SK-MEL-5 (cell line): ENCODE results near the gene IL1RAPL2. TPM values are rescaled to one million over a fixed set of nuclear protein-coding genes. Genes with fewer than 3 reads are reported as not detected.

Source experiments
- DNase-seq: peaks from one replicate; pipeline ENCODE4 v3.0.0-alpha.2; 2016; ENCODE audit warnings: low read depth, low spot score
- in situ Hi-C: cut with HindIII; loops from 2 replicates; pipeline ENCODE4 v1.10.0; 2016; ENCODE audit warnings: low sequenced_read_pairs, high pct_unique_total_duplicates, low pct_unique_long_range_greater_than_20kb
- total RNA-seq: library from RNA; depleted of rRNA; stranded (reverse); fragments of >200 nt; shearing (Covaris generic); gene quantifications from 2 replicates; pipeline ENCODE4 v1.2.3, GENCODE V29; 2014

Gene IL1RAPL2
- total RNA-seq, 1 experiment from 2014 or later: not detected

GRCh38 chrX:105265093-105265492 is 699.1 kb downstream of the IL1RAPL2 start:
- in situ Hi-C loops: no loop called here

DNA sequence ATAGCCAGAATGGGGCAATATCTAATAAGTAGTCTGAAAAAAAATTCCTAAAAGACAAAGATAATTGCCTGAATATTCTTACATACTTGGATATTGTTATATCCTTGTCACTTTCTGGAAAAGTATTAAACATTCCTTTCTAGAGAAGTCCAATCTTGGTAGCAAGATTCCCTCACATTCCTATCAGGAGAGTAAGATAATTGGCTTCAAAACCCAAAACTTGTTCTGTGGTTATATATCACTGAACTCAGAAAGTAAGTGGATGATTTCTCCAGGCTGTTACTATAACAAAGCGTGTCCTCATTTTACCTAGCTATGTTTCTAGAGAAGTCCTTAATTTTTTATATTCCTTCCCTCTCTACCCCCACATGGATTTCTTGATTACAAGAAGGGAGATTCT is 700.5 kb downstream of the IL1RAPL2 start:
- no peak for DNase-seq
- in situ Hi-C loops: no loop called here

More at GRCh38 chrX:105265093-105265492, 699.1 kb downstream of the IL1RAPL2 start:
- no peak for DNase-seq

GRCh38 chrX:105267167-105267566 is 701.2 kb downstream of the IL1RAPL2 start:
- in situ Hi-C loops: no loop called here
- no peak for DNase-seq

GRCh38 chrX:105269386-105269785 is 703.4 kb downstream of the IL1RAPL2 start:
- no peak for DNase-seq
- in situ Hi-C loops: no loop called here

GRCh38 chrX:105273326-105273725 is 707.3 kb downstream of the IL1RAPL2 start:
- in situ Hi-C loops: no loop called here
- no peak for DNase-seq

DNA sequence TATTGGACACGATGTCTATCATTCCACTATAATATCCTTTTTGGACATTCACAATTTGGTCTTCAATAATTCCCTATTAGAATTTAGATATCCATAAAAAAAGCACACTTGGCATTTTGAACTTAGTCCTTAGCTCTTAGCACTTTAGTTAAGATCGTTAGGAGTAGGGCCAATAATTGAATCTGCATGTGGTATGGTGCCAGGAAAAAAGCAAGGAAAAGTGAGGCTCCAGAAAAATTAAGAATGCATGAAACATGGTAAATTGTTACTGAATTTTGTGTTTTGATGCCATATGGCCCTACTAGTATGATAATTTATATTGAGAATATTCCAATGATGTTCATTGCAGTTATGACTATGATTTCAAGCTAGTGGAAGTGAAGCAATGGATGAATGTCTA is 708.1 kb downstream of the IL1RAPL2 start:
- in situ Hi-C loops: no loop called here

DNA sequence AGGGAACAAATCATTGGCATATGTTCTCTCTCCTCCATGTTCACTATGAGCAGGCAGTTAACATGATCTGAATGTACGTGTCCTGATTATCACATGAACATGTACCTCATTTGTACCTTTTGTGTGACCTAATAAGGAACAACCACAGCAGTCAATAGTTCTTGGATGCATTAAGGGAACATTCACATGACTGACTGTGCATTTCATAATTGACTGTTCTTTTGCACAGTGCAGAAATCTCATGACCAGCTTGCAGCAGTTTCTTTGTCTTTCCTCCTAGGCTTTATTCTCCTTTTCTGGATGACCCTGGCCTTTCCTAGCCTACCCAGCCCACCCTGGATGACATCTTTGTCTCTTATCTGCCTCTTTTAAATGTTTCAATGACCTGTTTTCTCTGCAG is 711.1 kb downstream of the IL1RAPL2 start:
- in situ Hi-C loops: no loop called here
- DNase-seq: no peak

More for the DNA sequence above, 708.1 kb downstream of the IL1RAPL2 start:
- DNase-seq: no peak

- in situ Hi-C loops: no loop called here
- DNase-seq: no peak
Measured at GRCh38 chrX:105282077-105282476, 716.1 kb downstream of the IL1RAPL2 start.

GRCh38 chrX:105297041-105297440 is 731.0 kb downstream of the IL1RAPL2 start:
- in situ Hi-C loops: no loop called here
- no peak for DNase-seq

- in situ Hi-C loops: no loop called here
- no peak for DNase-seq
Measured at GRCh38 chrX:105299286-105299685, 733.3 kb downstream of the IL1RAPL2 start.

GRCh38 chrX:105302246-105302645 is 736.2 kb downstream of the IL1RAPL2 start:
- in situ Hi-C loops: no loop called here
- no peak for DNase-seq

GRCh38 chrX:105307762-105308161 is 741.8 kb downstream of the IL1RAPL2 start:
- DNase-seq: no peak
- in situ Hi-C loops: no loop called here

GRCh38 chrX:105313596-105313995 is 747.6 kb downstream of the IL1RAPL2 start:
- DNase-seq: no peak
- in situ Hi-C loops: no loop called here

- in situ Hi-C loops: no loop called here
- DNase-seq: no peak
Measured at GRCh38 chrX:105314458-105314857, 748.5 kb downstream of the IL1RAPL2 start.

DNA sequence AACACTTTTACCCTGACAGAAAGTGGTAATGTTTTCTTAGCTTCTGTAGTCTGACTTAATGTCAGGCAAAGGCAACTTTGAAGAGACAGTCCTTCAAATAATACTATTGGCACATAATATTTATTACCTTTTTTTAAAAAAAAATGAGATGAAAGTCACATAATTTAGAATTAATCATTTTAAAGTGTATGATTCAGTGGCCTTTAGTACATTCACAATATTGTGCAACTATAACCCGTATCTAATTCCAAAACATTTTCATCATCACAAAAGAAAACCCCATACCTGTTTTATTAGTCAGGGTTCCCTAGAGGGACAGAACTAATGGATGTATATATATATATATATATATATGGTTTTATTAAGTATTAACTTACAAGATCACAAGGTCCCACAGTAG is 749.2 kb downstream of the IL1RAPL2 start:
- no peak for DNase-seq
- in situ Hi-C loops: no loop called here

DNA sequence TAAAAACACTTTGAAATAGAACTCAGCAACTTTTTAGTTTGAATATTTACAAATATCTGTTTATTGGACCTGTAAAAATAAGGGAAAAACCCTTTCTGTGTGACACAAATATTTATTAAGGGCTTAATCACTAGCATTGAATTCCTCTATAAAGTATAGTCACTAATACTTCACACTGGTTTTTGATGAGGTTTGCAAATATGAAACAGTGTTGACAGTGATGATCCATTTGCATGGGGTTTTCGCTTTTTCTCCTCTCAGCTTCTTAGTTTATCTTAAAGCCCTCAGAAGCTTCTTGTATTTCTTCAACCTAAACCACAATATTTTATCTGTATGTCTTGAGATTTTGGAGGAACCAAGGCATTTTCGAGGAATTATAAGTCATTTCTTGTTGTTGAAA is 751.1 kb downstream of the IL1RAPL2 start:
- in situ Hi-C loops: no loop called here
- no peak for DNase-seq

DNA sequence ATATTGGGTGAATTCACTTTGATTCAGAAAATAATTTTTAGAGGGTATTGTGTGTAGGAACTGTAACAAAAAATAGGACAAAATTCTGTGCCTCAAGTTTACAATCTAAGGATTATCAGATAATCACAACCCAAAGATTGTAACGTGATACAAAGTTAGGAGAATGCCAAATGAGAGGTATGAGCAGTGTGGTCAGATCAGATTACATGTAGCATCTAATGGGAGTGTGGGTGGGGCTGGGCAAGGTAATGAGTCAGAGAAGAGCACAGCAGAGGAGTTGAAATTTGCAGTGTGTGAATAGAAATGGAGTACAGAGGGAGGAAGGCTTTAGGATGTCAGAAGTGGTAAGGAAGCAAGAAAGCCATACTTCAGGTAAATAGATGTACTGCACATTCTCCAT is 757.9 kb downstream of the IL1RAPL2 start:
- in situ Hi-C loops: no loop called here
- no peak for DNase-seq

DNA sequence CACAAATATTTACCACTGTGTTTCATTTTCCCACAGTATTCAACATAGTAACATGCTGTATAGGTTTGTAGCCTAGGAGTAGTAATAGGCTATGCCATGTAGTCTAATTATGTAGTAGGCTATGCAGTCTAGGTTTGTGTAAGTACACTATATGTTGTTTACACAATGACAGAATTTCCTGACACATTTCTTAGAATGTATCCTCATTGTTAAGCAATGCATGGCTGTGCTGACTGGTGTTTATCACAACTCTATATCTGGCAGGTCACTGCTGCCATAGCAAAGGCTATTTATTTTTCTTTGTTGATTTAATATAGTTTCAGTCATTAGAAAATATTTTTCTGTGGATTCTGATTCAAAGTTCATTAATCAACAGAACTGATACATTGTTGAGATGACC is 762.8 kb downstream of the IL1RAPL2 start:
- in situ Hi-C loops: no loop called here
- DNase-seq: no peak

GRCh38 chrX:105331244-105331643 is 765.2 kb downstream of the IL1RAPL2 start:
- in situ Hi-C loops: no loop called here
- DNase-seq: no peak

- in situ Hi-C loops: no loop called here
- DNase-seq: no peak
Measured at GRCh38 chrX:105347373-105347772, 781.4 kb downstream of the IL1RAPL2 start.
